Neural crest cell (in vitro differentiated cells): Measurements from ENCODE around the gene NADK2. TPM values are rescaled to one million over a fixed set of nuclear protein-coding genes. Genes with fewer than 3 reads are reported as not detected.

Source experiments
- DNase-seq: peaks from one replicate; pipeline ENCODE4 v3.0.0; 2021; ENCODE audit warnings: low read depth, mixed read lengths, low spot score
- H3K27ac Mint-ChIP-seq: one replicate; pipeline ENCODE4 v1.8.0; 2021; ENCODE audit warnings: mild to moderate bottlenecking, mixed read lengths; ENCODE audit not compliant: unreplicated experiment
- H3K27me3 Mint-ChIP-seq: 2 replicates; pipeline ENCODE4 v1.8.0; 2021; ENCODE audit warnings: low read depth, mild to moderate bottlenecking, mixed read lengths
- H3K36me3 Mint-ChIP-seq: 2 replicates; pipeline ENCODE4 v1.8.0; 2021; ENCODE audit warnings: low read depth, mild to moderate bottlenecking, mixed read lengths
- H3K4me1 Mint-ChIP-seq: 2 replicates; pipeline ENCODE4 v1.8.0; 2021; ENCODE audit warnings: mixed read lengths
- H3K4me3 Mint-ChIP-seq: one replicate; pipeline ENCODE4 v1.8.0; 2021; ENCODE audit warnings: mild to moderate bottlenecking, mixed read lengths
- H3K9me3 Mint-ChIP-seq: 2 replicates; pipeline ENCODE4 v1.8.0; 2021; ENCODE audit warnings: mixed read lengths
- total RNA-seq: library from RNA; stranded (reverse); gene quantifications from 2 replicates; pipeline ENCODE4 v1.2.1, GENCODE V29; 2021
- TF ChIP-seq, protein P1 (sequence below): fragments of 200-600 bp; sonication (generic); conservative IDR thresholded peaks from 2 replicates; pipeline ENCODE4 v1.5.0; 2021; ENCODE audit warnings: antibody characterized with exemption, mild to moderate bottlenecking

Gene NADK2
- total RNA-seq, 1 donor from 2014 or later, result 29.2 TPM

DNA sequence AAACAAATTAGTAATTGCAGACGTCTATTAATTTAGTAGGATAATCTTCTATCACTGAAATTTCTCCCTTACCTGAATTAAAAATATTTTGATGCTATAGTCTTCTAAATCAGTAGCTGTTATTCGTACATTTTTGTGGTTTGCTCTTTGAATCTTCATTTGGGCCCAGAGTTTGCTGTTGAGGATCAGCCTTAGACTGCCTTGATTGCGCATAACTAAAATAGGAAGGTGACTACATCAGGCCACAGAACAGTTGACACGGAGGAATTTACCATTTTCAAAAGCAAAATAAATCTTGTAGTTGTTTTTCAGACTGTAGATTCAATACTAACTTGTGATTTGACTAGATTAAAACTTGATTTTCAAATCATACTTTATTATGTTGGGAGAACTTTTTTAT, 11.8 kb upstream of the NADK2 start:
- Mint-ChIP-seq H3K27me3 (no peaks in the 10 kb centered on the region), H3K9me3 (no peaks in the 10 kb centered on the region), H3K27ac (no peak overlapping the region), H3K4me1 (no peaks in the 10 kb centered on the region), H3K4me3 (no peak overlapping the region), H3K36me3 (no peaks in the 10 kb centered on the region)
- no peak for DNase-seq
- TF ChIP-seq, protein P1, sequence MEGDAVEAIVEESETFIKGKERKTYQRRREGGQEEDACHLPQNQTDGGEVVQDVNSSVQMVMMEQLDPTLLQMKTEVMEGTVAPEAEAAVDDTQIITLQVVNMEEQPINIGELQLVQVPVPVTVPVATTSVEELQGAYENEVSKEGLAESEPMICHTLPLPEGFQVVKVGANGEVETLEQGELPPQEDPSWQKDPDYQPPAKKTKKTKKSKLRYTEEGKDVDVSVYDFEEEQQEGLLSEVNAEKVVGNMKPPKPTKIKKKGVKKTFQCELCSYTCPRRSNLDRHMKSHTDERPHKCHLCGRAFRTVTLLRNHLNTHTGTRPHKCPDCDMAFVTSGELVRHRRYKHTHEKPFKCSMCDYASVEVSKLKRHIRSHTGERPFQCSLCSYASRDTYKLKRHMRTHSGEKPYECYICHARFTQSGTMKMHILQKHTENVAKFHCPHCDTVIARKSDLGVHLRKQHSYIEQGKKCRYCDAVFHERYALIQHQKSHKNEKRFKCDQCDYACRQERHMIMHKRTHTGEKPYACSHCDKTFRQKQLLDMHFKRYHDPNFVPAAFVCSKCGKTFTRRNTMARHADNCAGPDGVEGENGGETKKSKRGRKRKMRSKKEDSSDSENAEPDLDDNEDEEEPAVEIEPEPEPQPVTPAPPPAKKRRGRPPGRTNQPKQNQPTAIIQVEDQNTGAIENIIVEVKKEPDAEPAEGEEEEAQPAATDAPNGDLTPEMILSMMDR, result no peak

DNA sequence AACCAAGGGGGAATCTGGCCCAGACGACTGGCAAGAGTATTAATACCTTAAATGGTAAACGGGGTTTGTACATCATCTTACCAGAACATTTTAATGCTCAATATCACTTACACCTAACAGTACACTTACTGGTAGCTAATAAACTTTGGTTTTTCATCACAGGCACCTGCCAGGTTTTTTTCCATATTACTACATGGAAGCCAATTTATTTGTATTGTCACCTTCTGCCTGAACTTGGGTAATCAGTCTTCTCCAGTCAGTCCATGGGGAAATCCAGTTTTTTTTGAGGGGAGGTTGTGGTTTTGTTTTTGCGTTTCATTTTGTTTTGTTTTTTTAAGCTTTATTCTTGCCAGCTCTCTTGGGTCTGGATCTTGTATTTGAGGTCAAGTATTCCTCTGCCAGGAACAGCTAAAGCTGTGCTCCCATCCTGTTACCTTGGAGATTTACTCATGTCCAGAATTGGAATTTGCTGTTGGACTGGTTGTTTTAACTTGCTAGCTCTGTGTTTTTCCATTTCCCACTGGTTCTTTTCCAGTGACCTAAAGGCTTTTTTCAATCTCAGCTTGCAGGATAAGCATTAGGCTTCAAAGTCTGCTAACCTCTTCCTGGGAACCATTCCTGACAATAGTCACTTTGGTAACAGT, 11.1 kb upstream of the NADK2 start:
- no peak overlapping the region for H3K4me3 Mint-ChIP-seq
- H3K4me1 Mint-ChIP-seq, result no peaks in the 10 kb centered on the region
- TF ChIP-seq, protein P1, result no peak
- no peaks in the 10 kb centered on the region for H3K9me3 Mint-ChIP-seq
- no peak overlapping the region for H3K27ac Mint-ChIP-seq
- H3K36me3 Mint-ChIP-seq, result no peaks in the 10 kb centered on the region
- no peaks in the 10 kb centered on the region for H3K27me3 Mint-ChIP-seq
- DNase-seq, result no peak

DNA sequence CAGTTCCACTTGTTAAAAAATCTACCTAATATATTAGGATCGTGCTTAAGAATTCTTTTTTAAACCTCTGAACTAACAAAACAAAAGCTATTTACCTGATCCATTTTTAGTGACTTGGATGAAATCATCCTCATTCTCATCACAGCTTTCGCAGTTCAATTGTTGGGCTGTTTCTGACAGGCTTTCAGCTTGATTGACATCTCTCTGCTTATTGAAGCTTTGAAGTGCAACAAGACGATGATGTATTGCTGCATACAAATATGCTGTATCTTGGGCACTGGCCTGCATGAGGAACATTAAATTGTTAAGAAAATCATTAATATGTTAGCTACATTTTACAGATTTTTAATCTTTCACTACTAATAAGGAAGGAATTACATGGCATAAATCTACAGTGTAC, 9.5 kb upstream of the NADK2 start:
- Mint-ChIP-seq H3K4me3 (no peak overlapping the region), H3K4me1 (no peaks in the 10 kb centered on the region), H3K27ac (no peak overlapping the region), H3K36me3 (no peaks in the 10 kb centered on the region), H3K9me3 (no peaks in the 10 kb centered on the region), H3K27me3 (no peaks in the 10 kb centered on the region)
- TF ChIP-seq, protein P1, result no peak
- no peak for DNase-seq

DNA sequence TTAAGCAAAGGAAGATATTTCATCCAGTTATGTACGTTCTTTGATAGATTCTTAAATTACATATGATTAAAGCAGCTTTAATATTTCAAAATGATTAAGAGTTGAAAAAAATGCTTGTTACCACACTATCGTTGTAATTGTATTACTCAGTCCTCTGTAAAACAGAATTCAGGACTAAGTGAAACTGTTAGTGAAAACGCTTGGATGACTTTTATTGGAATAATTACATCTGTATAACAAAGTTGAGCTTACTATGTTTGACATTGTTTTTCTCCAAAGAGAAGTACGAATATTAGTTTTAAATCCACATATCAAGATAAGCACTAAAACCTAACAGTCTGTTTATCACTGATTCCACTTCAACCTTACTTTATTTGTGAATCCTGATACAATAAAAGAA, 8.7 kb upstream of the NADK2 start:
- no peak overlapping the region for H3K27ac Mint-ChIP-seq
- no peaks in the 10 kb centered on the region for H3K4me1 Mint-ChIP-seq
- H3K9me3 Mint-ChIP-seq, result no peaks in the 10 kb centered on the region
- H3K36me3 Mint-ChIP-seq, result no peaks in the 10 kb centered on the region
- no peak overlapping the region for H3K4me3 Mint-ChIP-seq
- H3K27me3 Mint-ChIP-seq, result no peaks in the 10 kb centered on the region
- no peak for DNase-seq
- TF ChIP-seq, protein P1, result no peak

DNA sequence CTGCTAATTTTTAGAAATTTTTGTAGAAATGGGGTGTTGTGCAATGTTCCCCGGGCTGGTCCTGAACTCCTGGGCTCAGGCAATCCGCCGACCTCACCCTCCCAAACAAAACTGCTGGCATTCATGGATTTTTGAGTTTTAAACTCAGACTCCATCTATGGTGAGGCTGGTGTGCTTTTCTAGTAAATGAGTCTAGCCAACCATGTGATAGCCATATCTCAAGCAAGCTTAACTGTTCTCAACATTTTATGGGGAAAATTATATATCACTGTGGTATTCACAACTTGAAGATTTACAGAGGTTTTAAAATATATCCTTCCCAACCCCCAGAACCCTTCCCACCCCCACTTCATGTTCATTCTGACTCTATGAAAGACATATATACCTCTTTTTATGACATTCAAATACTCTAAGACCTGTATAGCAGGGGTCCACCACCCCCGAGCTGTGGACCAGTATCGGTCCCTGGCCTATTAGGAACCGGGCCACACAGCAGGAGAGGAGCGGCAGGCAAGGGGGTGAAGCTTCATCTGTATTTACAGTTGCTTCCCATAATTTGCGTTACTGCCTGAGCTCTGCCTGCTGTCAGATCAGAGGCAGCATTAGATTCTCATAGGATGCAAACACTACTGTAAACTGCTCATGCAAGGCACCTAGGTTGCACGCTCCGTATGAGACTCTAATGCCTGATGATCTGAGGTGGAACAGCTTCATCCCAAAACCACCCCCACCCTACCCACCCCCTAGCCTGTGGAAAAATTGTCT, 4.5 kb upstream of the NADK2 start:
- Mint-ChIP-seq H3K4me1 (peaks cover 16% of the 10 kb centered on the region), H3K4me3 (peak overlapping the region; percentile 42), H3K9me3 (no peaks in the 10 kb centered on the region), H3K27me3 (no peaks in the 10 kb centered on the region), H3K27ac (no peak overlapping the region), H3K36me3 (peaks cover 2% of the 10 kb centered on the region)
- no peak for DNase-seq
- TF ChIP-seq, protein P1, result no peak
